ENCODE results near the gene WDR43. TPM values are rescaled to one million over a fixed set of nuclear protein-coding genes. Genes with fewer than 3 reads are reported as not detected.

The WDR43 gene
- total and polyA plus RNA-seq, 4 donors = 11.1 to 43.1 (median 17.5) TPM

- Histone ChIP-seq H3K9me3 (ENCODE audit: control insufficient read depth in 4 of 4, low read length in 3 of 4) (no peaks in the 10 kb centered on the region), H3K27me3 (ENCODE audit: control insufficient read depth in 4 of 4, insufficient read depth in 4 of 4, low read length in 3 of 4) (no peaks in the 10 kb centered on the region), H3K27ac (ENCODE audit: low read depth in 1 of 2, low read length in 2 of 2) (no peak overlapping the region), H3K9ac (ENCODE audit: low read depth in 1 of 2, low read length in 2 of 2) (no peak overlapping the region), H3K4me3 (ENCODE audit: low read depth in 1 of 3, low read length in 3 of 3) (no peak overlapping the region), H3K36me3 (ENCODE audit: control insufficient read depth in 4 of 4, insufficient read depth in 3 of 4, low read depth in 1 of 4, low read length in 3 of 4) (peaks cover 2 to 51% (median 33%) of the 10 kb centered on the region in 4 donors), H3K4me1 (ENCODE audit: control insufficient read depth in 4 of 4, insufficient read depth in 4 of 4, low read length in 3 of 4) (peaks cover 4 to 17% (median 9%) of the 10 kb centered on the region in 4 donors)
- 96% methylated on average over 2 of the region's 2 CpGs for WGBS
- DNase-seq (ENCODE audit: low spot score) = no peak
- no peak for TF ChIP-seq JUND (IDR thresholded peaks at IDR 0.05)
Measured at GRCh38 chr2:28948160-28948559, 53.7 kb downstream of the WDR43 start.

GRCh38 chr2:28949190-28949589, 54.7 kb downstream of the WDR43 start:
- H3K27ac ChIP-seq (ENCODE audit: low read depth in 1 of 2, low read length in 2 of 2) = no peak overlapping the region
- TF ChIP-seq HNF4G (IDR thresholded peaks at IDR 0.05) = no peak
- TF ChIP-seq REST (IDR thresholded peaks at IDR 0.05) = no peak
- TF ChIP-seq NR2F2 (IDR thresholded peaks at IDR 0.05) = no peak
- no peak for TF ChIP-seq HNF4A (conservative IDR thresholded peaks at IDR 0.05)
- no peak for TF ChIP-seq JUND (IDR thresholded peaks at IDR 0.05)
- no peak for TF ChIP-seq YY1 (IDR thresholded peaks at IDR 0.05)
- no peak for TF ChIP-seq TAF1 (conservative IDR thresholded peaks at IDR 0.05)
- no peak for TF ChIP-seq EGR1 (IDR thresholded peaks at IDR 0.05; ENCODE audit: low read depth in 2 of 2)
- no peak for TF ChIP-seq ATF3 (IDR thresholded peaks at IDR 0.05)
- TF ChIP-seq MAX (IDR thresholded peaks at IDR 0.05) = no peak
- no peak for TF ChIP-seq FOXA2 (IDR thresholded peaks at IDR 0.05)
- no peak for TF ChIP-seq RAD21 (IDR thresholded peaks at IDR 0.05)
- no peak for TF ChIP-seq RXRA (IDR thresholded peaks at IDR 0.05)
- no peak for TF ChIP-seq SP1 (IDR thresholded peaks at IDR 0.05)
- no peak for TF ChIP-seq ZBTB33 (IDR thresholded peaks at IDR 0.05)
- no peak for TF ChIP-seq CTCF (IDR thresholded peaks at IDR 0.05; ENCODE audit: low read depth, low read length, missing input control)
- TF ChIP-seq FOXA1 (IDR thresholded peaks at IDR 0.05) = no peak
- TF ChIP-seq GABPA (IDR thresholded peaks at IDR 0.05 in 1 of 2, conservative IDR thresholded peaks at IDR 0.05 in 1 of 2) = no peak
- peaks cover 4 to 17% (median 9%) of the 10 kb centered on the region in 4 donors for H3K4me1 ChIP-seq (ENCODE audit: control insufficient read depth in 4 of 4, insufficient read depth in 4 of 4, low read length in 3 of 4)
- peaks cover 2 to 40% (median 28%) of the 10 kb centered on the region in 4 donors for H3K36me3 ChIP-seq (ENCODE audit: control insufficient read depth in 4 of 4, insufficient read depth in 3 of 4, low read depth in 1 of 4, low read length in 3 of 4)
- DNase-seq (ENCODE audit: low spot score) = no peak
- no peaks in the 10 kb centered on the region for H3K27me3 ChIP-seq (ENCODE audit: control insufficient read depth in 4 of 4, insufficient read depth in 4 of 4, low read length in 3 of 4)
- no peak overlapping the region for H3K4me3 ChIP-seq (ENCODE audit: low read depth in 1 of 3, low read length in 3 of 3)
- no peak overlapping the region for H3K9ac ChIP-seq (ENCODE audit: low read depth in 1 of 2, low read length in 2 of 2)
- WGBS = 96% methylated on average over 1 of the region's 1 CpG
- H3K9me3 ChIP-seq (ENCODE audit: control insufficient read depth in 4 of 4, low read length in 3 of 4) = no peaks in the 10 kb centered on the region

All from liver (tissue), 9 donors.